Spleen (tissue), 11 donors: ENCODE measurements around the gene JAM3. TPM values are rescaled to one million over a fixed set of nuclear protein-coding genes. Genes with fewer than 3 reads are reported as not detected.

ENCODE experiments used
- DNase-seq: peaks from one replicate; pipeline ENCODE4 v3.0.0-alpha.2; 2020
- H3K27ac ChIP-seq, 8 donors: fragments of 200-600 bp; sonication (generic) in 7 of 8; 1 replicate in 4 of 8; 2 replicates in 4 of 8; pipeline versions ENCODE4 v1.5.0 to v1.8.0; 2016 to 2021; ENCODE audit warnings: inconsistent platforms in 4 of 8, mild to moderate bottlenecking in 4 of 8, moderate library complexity in 1 of 8
- H3K27me3 ChIP-seq, 7 donors: fragments of 200-600 bp; sonication (generic) in 6 of 7; replicated peaks in 1 of 7; 1 replicate in 4 of 7; 2 replicates in 3 of 7; pipeline versions ENCODE4 v1.5.0 to v1.8.0; 2016 to 2021; ENCODE audit warnings: inconsistent platforms in 3 of 7, mild to moderate bottlenecking in 1 of 7
- H3K36me3 ChIP-seq, 6 donors: fragments of 200-600 bp; sonication (generic) in 5 of 6; 1 replicate in 4 of 6; 2 replicates in 2 of 6; pipeline versions ENCODE4 v1.5.0 to v1.8.0; 2016 to 2021; ENCODE audit warnings: inconsistent platforms in 2 of 6
- H3K4me1 ChIP-seq, 6 donors: fragments of 200-600 bp; sonication (generic) in 5 of 6; 1 replicate in 3 of 6; 2 replicates in 3 of 6; pipeline versions ENCODE4 v1.5.0 to v1.8.0; 2016 to 2021; ENCODE audit warnings: inconsistent platforms in 3 of 6
- H3K4me3 ChIP-seq, 8 donors: fragments of 200-600 bp; sonication (generic) in 7 of 8; 1 replicate in 4 of 8; 2 replicates in 4 of 8; pipeline versions ENCODE4 v1.5.0 to v1.8.0; 2016 to 2021; ENCODE audit warnings: inconsistent platforms in 4 of 8, mild to moderate bottlenecking in 4 of 8, moderate library complexity in 2 of 8
- H3K9me3 ChIP-seq, 8 donors: fragments of 200-600 bp; sonication (generic) in 7 of 8; 1 replicate in 4 of 8; 2 replicates in 4 of 8; pipeline versions ENCODE4 v1.5.0 to v1.8.0; 2016 to 2021; ENCODE audit warnings: inconsistent platforms in 4 of 8
- CTCF ChIP-seq, 11 experiments: fragments of 200-600 bp in 7 of 11; fragments of 450-650 bp in 4 of 11; sonication (generic) in 4 of 11; IDR thresholded peaks in 8 of 11; conservative IDR thresholded peaks in 3 of 11; 1 replicate in 7 of 11; 2 replicates in 4 of 11; pipeline versions ENCODE4 v1.4.0 to v1.8.0; 2016 to 2021; ENCODE audit warnings: antibody characterized with exemption in 11 of 11, inconsistent platforms in 4 of 11, mild to moderate bottlenecking in 1 of 11
- POLR2A ChIP-seq, 3 donors: fragments of 450-650 bp; IDR thresholded peaks; one replicate each; pipeline ENCODE4 v1.5.1; 2017; ENCODE audit warnings: antibody characterized with exemption in 3 of 3, mild to moderate bottlenecking in 1 of 3
- POLR2AphosphoS5 ChIP-seq, 3 donors: sonication (generic); formaldehyde crosslinking; IDR thresholded peaks; one replicate each; pipeline ENCODE4 v1.5.1; 2017; ENCODE audit warnings: antibody characterized with exemption in 3 of 3
- WGBS, 5 donors: extraction: QIAGEN DNeasy Blood & Tissue Kit in 3 of 5; methylation state at CpG; one replicate each; pipeline versions ENCODE4 v1.1.5 to v1.1.7; 2013 to 2018; 5-methylcytosine and 5-hydroxymethylcytosine counted together
- intact Hi-C: fragments of 100-400 bp; cut with DNase I; formaldehyde crosslinking; loops from one replicate; pipeline ENCODE4 v1.15.0; 2023; ENCODE audit warnings: low total_unique reads
- polyA plus RNA-seq, 3 donors: library from polyadenylated mRNA; stranded (reverse); fragments of 200-250 nt; gene quantifications; one replicate each; pipeline ENCODE4 v1.2.1, GENCODE V29; 2013
- total RNA-seq, 7 donors: library from RNA; depleted of rRNA in 3 of 7; stranded (reverse); fragments of >200 nt in 3 of 7; fragmentation: NEBNext Ultra II Directional in 4 of 7; extraction: Animal tissue kit (Norgen Biotek cat#: 25700) in 4 of 7; gene quantifications; one replicate each; pipeline versions ENCODE4 v1.1.0 to v1.2.1, GENCODE V29; 2016 to 2021
- donor health status: healthy with polysubstance abuse.
- donor health status: DM: no; HTN: no; CAD: no; lungs with moderate emphysema.
- donor health status: DM: no; HTN: no; CAD: no.
- donor health status: Bipolar disorder and iron deficiency.
- donor health status: healthy.
- donor health status: DM: no; HTN: no; CAD: no.
- donor health status: DM: yes; HTN: yes; CAD: no.

The JAM3 gene
- total and polyA plus RNA-seq, 10 donors: 9.5 to 28.7 (median 23.2) TPM

GRCh38 chr11:134022748-134023147 lies 46.1 kb upstream of the JAM3 start:
- intact Hi-C loops: no loop called here
- no peak for DNase-seq
- H3K4me3 ChIP-seq: no peak overlapping the region
- no peak for TF ChIP-seq CTCF (IDR thresholded peaks at IDR 0.05 in 8 of 11, conservative IDR thresholded peaks at IDR 0.05 in 3 of 11)
- no peak for TF ChIP-seq POLR2AphosphoS5 (IDR thresholded peaks at IDR 0.05)
- no peak for TF ChIP-seq POLR2A (IDR thresholded peaks at IDR 0.05)
- no peaks in the 10 kb centered on the region for H3K36me3 ChIP-seq
- no peaks in the 10 kb centered on the region for H3K4me1 ChIP-seq
- 78 to 87% (median 82%) methylated on average over 9 of the region's 9 CpGs for WGBS, 5 donors
- no peak overlapping the region for H3K27ac ChIP-seq
- H3K27me3 ChIP-seq: peaks cover 0 to 47% (median 0%) of the 10 kb centered on the region in 7 donors
- no peaks in the 10 kb centered on the region for H3K9me3 ChIP-seq

GRCh38 chr11:134024420-134025081 lies 44.3 kb upstream of the JAM3 start:
- Histone ChIP-seq H3K4me3 (no peak overlapping the region), H3K27me3 (peaks cover 0 to 34% (median 0%) of the 10 kb centered on the region in 7 donors), H3K36me3 (no peaks in the 10 kb centered on the region), H3K9me3 (no peaks in the 10 kb centered on the region), H3K4me1 (no peaks in the 10 kb centered on the region), H3K27ac (no peak overlapping the region)
- TF ChIP-seq POLR2A (IDR thresholded peaks at IDR 0.05) (no peak), CTCF (IDR thresholded peaks at IDR 0.05 in 8 of 11, conservative IDR thresholded peaks at IDR 0.05 in 3 of 11) (no peak), POLR2AphosphoS5 (IDR thresholded peaks at IDR 0.05) (no peak)
- intact Hi-C loops: no loop called here
- no peak for DNase-seq
- 66 to 87% (median 75%) methylated on average over 15 of the region's 15 CpGs for WGBS, 5 donors

DNA sequence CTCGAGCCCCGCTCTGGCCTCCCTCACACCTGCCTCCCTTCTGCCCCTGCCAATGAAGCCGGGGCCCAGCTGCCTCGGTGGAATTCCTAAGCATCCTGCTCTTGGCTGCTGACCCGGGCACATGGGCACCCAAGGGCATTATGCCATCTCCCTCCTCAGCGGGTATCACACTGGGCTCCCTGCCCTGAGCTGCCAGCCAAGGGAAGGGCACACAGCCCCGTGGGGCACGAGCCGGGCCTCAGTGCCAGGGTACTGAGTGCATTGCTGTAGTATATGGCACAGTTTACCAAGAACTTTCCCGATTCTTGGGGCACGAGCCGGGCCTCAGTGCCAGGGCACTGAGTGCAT lies 43.8 kb upstream of the JAM3 start:
- Histone ChIP-seq H3K4me3 (no peak overlapping the region), H3K36me3 (no peaks in the 10 kb centered on the region), H3K9me3 (no peaks in the 10 kb centered on the region), H3K27ac (no peak overlapping the region), H3K4me1 (no peaks in the 10 kb centered on the region), H3K27me3 (peaks cover 0 to 34% (median 0%) of the 10 kb centered on the region in 7 donors)
- no peak for DNase-seq
- TF ChIP-seq POLR2A (IDR thresholded peaks at IDR 0.05): no peak
- no peak for TF ChIP-seq CTCF (IDR thresholded peaks at IDR 0.05 in 8 of 11, conservative IDR thresholded peaks at IDR 0.05 in 3 of 11)
- no peak for TF ChIP-seq POLR2AphosphoS5 (IDR thresholded peaks at IDR 0.05)
- intact Hi-C loops: no loop called here
- WGBS, 5 donors: 86 to 94% (median 88%) methylated on average over 12 of the region's 12 CpGs

- no peak for TF ChIP-seq CTCF (IDR thresholded peaks at IDR 0.05 in 8 of 11, conservative IDR thresholded peaks at IDR 0.05 in 3 of 11)
- no peak for TF ChIP-seq POLR2A (IDR thresholded peaks at IDR 0.05)
- DNase-seq: no peak
- H3K36me3 ChIP-seq: no peaks in the 10 kb centered on the region
- intact Hi-C loops: no loop called here
- no peaks in the 10 kb centered on the region for H3K9me3 ChIP-seq
- no peak overlapping the region for H3K27ac ChIP-seq
- 32 to 48% (median 42%) methylated on average over 8 to 11 of the region's 11 CpGs for WGBS, 5 donors
- no peaks in the 10 kb centered on the region for H3K4me1 ChIP-seq
- H3K27me3 ChIP-seq: peaks cover 0 to 33% (median 0%) of the 10 kb centered on the region in 7 donors
- no peak overlapping the region for H3K4me3 ChIP-seq
Observed at GRCh38 chr11:134026655-134027343, 42.1 kb upstream of the JAM3 start.
